ENCODE results near the gene TTC33. TPM values are rescaled to one million over a fixed set of nuclear protein-coding genes. Genes with fewer than 3 reads are reported as not detected.
A peak's percentile ranks its signal among the peaks of the same experiment; 100 is the strongest.

Gene TTC33
- total RNA-seq, 3 donors from 2014 or later (not counting 1 experiment from before 2014, with no cell fraction given) = 7.3 to 11.4 (median 10.0) TPM

DNA sequence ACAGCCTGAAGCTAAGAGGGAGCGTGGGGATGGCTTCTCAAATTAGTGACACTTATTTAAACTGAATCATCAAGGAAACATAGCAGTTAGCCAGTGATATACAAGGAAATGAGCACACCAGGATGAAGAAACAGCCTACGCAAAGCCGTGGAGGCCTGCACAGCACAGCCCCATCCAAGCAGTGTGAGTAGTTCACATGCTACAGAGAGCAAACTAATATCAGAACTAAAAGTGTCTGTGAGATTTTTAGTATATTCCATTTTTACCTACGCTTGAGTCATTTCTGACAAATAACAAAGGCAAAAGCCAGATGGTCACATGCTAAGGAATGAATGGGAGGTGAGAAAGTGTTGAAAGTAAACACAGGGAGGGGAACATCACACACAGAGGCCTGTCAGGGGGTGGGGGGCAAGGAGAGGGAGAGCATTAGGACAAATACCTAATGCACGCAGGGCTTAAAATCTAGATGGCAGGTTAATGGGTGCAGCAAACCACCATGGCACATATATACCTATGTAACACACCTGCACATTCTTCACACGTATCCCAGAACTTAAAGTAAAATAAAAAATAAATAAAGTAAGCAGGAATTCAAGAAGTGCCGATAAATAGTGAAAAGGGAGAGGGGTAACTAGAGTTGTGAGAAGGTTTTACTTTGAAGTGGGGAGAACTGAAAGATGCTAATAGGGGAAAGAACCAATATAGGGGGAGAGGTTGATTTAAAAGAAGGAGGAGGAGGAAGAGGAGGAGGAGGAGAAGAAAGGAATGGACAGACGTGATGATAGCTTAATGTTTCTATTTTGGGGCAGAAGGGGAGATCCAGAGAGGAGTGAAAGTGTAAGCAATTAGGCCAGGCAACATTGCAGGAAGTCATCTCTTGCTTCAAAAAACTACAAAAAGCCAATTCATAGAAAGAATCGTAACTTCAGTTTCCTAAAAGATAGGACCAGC lies 177.0 kb downstream of the TTC33 start:
- Mint-ChIP-seq H3K4me1 (peaks cover 0 to 19% of the 10 kb centered on the region in 2 donors), H3K4me3 (no peak overlapping the region), H3K27ac (peak overlapping the region in 1 of 2 donors; percentile 7), H3K27me3 (ENCODE audit: low read depth in 2 of 2) (no peaks in the 10 kb centered on the region), H3K9me3 (no peaks in the 10 kb centered on the region), H3K36me3 (no peaks in the 10 kb centered on the region)
- WGBS (ENCODE audit: insufficient coverage) = 56% methylated on average over 7 of the region's 9 CpGs
- Histone ChIP-seq H3K27me3 (ENCODE audit: control insufficient read depth, insufficient read depth, low read length) (no peaks in the 10 kb centered on the region), H3K36me3 (ENCODE audit: control insufficient read depth, insufficient read depth, low read length) (no peaks in the 10 kb centered on the region), H3K4me1 (ENCODE audit: control insufficient read depth, insufficient read depth, low read length) (no peaks in the 10 kb centered on the region), H3K27ac (ENCODE audit: low read length) (no peak overlapping the region), H3K4me3 (ENCODE audit: low read length) (no peak overlapping the region), H3K9me3 (ENCODE audit: control insufficient read depth, insufficient read depth, low read length) (no peaks in the 10 kb centered on the region)
- no peak for ATAC-seq
- TF ChIP-seq CTCF (IDR thresholded peaks at IDR 0.05) = no peak
- intact Hi-C loops (cut with micrococcal nuclease) = no loop called here
- DNase-seq = peak in 1 of 2 donors; percentile 24

DNA sequence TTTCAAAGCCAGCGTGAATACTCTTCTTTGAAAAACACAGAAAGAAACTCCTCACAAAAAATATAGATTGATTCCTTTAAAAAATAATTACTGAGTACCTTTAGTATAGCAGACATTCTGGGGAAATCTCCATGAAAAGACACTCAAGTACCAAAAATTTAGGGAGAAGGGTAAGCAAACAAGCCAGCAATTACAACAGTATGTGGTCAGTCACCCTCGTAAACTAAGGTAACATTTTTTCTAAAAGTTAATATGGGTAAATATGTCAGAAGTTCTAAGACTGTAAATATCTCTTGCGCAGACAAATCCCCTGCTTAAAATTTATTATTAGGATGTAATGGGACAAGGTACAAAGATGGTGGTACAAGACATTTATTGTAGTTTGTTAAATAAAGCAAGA lies 178.0 kb downstream of the TTC33 start:
- H3K4me3 Mint-ChIP-seq = no peak overlapping the region
- DNase-seq (no peak), ATAC-seq (no peak)
- H3K36me3 ChIP-seq (ENCODE audit: control insufficient read depth, insufficient read depth, low read length) = no peaks in the 10 kb centered on the region
- no peak overlapping the region for H3K4me3 ChIP-seq (ENCODE audit: low read length)
- no peak overlapping the region for H3K27ac ChIP-seq (ENCODE audit: low read length)
- no peak for TF ChIP-seq CTCF (IDR thresholded peaks at IDR 0.05)
- no peaks in the 10 kb centered on the region for H3K27me3 Mint-ChIP-seq (ENCODE audit: low read depth in 2 of 2)
- no peaks in the 10 kb centered on the region for H3K27me3 ChIP-seq (ENCODE audit: control insufficient read depth, insufficient read depth, low read length)
- H3K9me3 Mint-ChIP-seq = no peaks in the 10 kb centered on the region
- peaks cover 0 to 19% of the 10 kb centered on the region in 2 donors for H3K4me1 Mint-ChIP-seq
- no peaks in the 10 kb centered on the region for H3K36me3 Mint-ChIP-seq
- no peaks in the 10 kb centered on the region for H3K4me1 ChIP-seq (ENCODE audit: control insufficient read depth, insufficient read depth, low read length)
- H3K27ac Mint-ChIP-seq = no peak overlapping the region
- no peaks in the 10 kb centered on the region for H3K9me3 ChIP-seq (ENCODE audit: control insufficient read depth, insufficient read depth, low read length)
- 100% methylated on average over 1 of the region's 3 CpGs for WGBS (ENCODE audit: insufficient coverage)
- intact Hi-C loops (cut with micrococcal nuclease) = no loop called here

DNA sequence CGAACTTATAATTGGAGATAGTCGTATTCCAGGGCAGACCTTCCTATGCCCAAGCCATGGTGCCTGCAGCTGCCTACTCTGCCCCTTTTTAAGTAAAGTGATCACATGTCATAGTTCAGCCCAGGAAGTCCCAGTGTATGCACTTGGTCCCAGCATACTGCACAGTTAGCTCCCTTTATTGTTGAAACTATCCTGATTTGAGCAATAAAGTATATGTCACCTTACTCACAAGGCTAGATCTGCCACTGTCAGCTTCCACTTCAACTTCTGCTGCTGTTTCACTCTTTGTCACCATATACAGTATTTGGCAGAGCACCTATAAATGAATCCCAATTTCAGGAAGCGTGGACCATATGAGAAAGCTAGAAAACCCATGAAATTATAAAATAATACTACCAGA lies 179.8 kb downstream of the TTC33 start:
- Mint-ChIP-seq H3K27me3 (ENCODE audit: low read depth in 2 of 2) (no peaks in the 10 kb centered on the region), H3K4me1 (peaks cover 6 to 27% of the 10 kb centered on the region in 2 donors), H3K9me3 (no peaks in the 10 kb centered on the region), H3K27ac (no peak overlapping the region), H3K36me3 (no peaks in the 10 kb centered on the region), H3K4me3 (no peak overlapping the region)
- Histone ChIP-seq H3K27me3 (ENCODE audit: control insufficient read depth, insufficient read depth, low read length) (no peaks in the 10 kb centered on the region), H3K9me3 (ENCODE audit: control insufficient read depth, insufficient read depth, low read length) (no peaks in the 10 kb centered on the region), H3K4me1 (ENCODE audit: control insufficient read depth, insufficient read depth, low read length) (no peaks in the 10 kb centered on the region), H3K36me3 (ENCODE audit: control insufficient read depth, insufficient read depth, low read length) (no peaks in the 10 kb centered on the region), H3K4me3 (ENCODE audit: low read length) (no peak overlapping the region), H3K27ac (ENCODE audit: low read length) (no peak overlapping the region)
- no peak for TF ChIP-seq CTCF (IDR thresholded peaks at IDR 0.05)
- no peak for ATAC-seq
- 98% methylated on average over 2 of the region's 3 CpGs for WGBS (ENCODE audit: insufficient coverage)
- intact Hi-C loops (cut with micrococcal nuclease) = no loop called here
- DNase-seq = no peak
